Body of pancreas (tissue), 4 donors: ENCODE results near the gene ARID3A. TPM values are rescaled to one million over a fixed set of nuclear protein-coding genes. Genes with fewer than 3 reads are reported as not detected.

ENCODE experiments used
- ATAC-seq: fragments of 150-250 bp; one replicate; pipeline ENCODE4 v1.9.1; 2016
- DNase-seq, 4 donors: peaks; one replicate each; pipeline ENCODE4 v3.0.0-alpha.2; 2019
- H3K27ac ChIP-seq, 4 donors: fragments of 200-600 bp; sonication (generic); 1 replicate in 3 of 4; 2 replicates in 1 of 4; pipeline versions ENCODE4 v1.5.1 to v1.6.1; 2016 to 2019; ENCODE audit warnings: mild to moderate bottlenecking in 1 of 4, mixed read lengths in 1 of 4, moderate library complexity in 1 of 4
- H3K27me3 ChIP-seq, 2 donors: fragments of 200-600 bp; sonication (generic); one replicate each; pipeline ENCODE4 v1.6.0; 2016; ENCODE audit warnings: mild to moderate bottlenecking in 1 of 2
- H3K36me3 ChIP-seq, 2 donors: fragments of 200-600 bp; sonication (generic); replicated peaks in 1 of 2; 2 replicates each; pipeline ENCODE4 v1.5.1; 2016; ENCODE audit warnings: low read depth in 2 of 2; ENCODE audit not compliant: insufficient read depth in 1 of 2
- H3K4me1 ChIP-seq: fragments of 200-600 bp; sonication (generic); one replicate; pipeline ENCODE4 v1.6.0; 2016
- H3K4me3 ChIP-seq, 2 donors: fragments of 200-600 bp; sonication (generic); 1 replicate in 1 of 2; 2 replicates in 1 of 2; pipeline ENCODE4 v1.5.1; 2016 to 2019
- H3K9me3 ChIP-seq, 3 donors: fragments of 200-600 bp; sonication (generic); 1 replicate in 2 of 3; 2 replicates in 1 of 3; pipeline ENCODE4 v1.5.1; 2016
- POLR2A ChIP-seq, 3 donors: fragments of 450-650 bp; IDR thresholded peaks; one replicate each; pipeline ENCODE4 v1.6.1; 2016; ENCODE audit warnings: antibody characterized with exemption in 3 of 3, mild to moderate bottlenecking in 2 of 3
- WGBS, 2 donors: methylation state at CpG; one replicate each; pipeline ENCODE4 v1.1.5; 2017; 5-methylcytosine and 5-hydroxymethylcytosine counted together
- intact Hi-C: fragments of 100-400 bp; cut with DNase I; formaldehyde crosslinking; loops from one replicate; pipeline ENCODE4 v1.15.1; 2023
- total RNA-seq, 2 donors: library from RNA; depleted of rRNA; stranded (reverse); fragments of >200 nt; gene quantifications; one replicate each; pipeline ENCODE4 v1.1.0, GENCODE V29; 2016
- TF ChIP-seq, protein P1 (sequence below), 7 experiments: fragments of 450-650 bp in 4 of 7; fragments of 200-600 bp in 3 of 7; sonication (generic) in 3 of 7; IDR thresholded peaks; one replicate each; pipeline ENCODE4 v1.5.1; 2016 to 2019; ENCODE audit warnings: antibody characterized with exemption in 7 of 7

Gene ARID3A
- total RNA-seq, 2 donors from 2014 or later: 3.1 to 5.9 TPM

GRCh38 chr19:917323-918151 is 8.3 kb upstream of the ARID3A start, which contains the start of gene KISS1R:
TSS of gene KISS1R (plus strand) at chr19:917333. CDS start at chr19:917503, 170 bp downstream.
- Histone ChIP-seq H3K4me1 (peaks cover 43% of the 10 kb centered on the region), H3K9me3 (no peaks in the 10 kb centered on the region), H3K4me3 (peak within 1 kb of the TSS in 1 of 2 donors; percentile 1), H3K36me3 (no peaks in the 10 kb centered on the region), H3K27me3 (peaks cover 0 to 22% of the 10 kb centered on the region in 2 donors), H3K27ac (no peak within 1 kb of the TSS)
- ATAC-seq (no peak), DNase-seq (peak in 2 of 4 donors; percentile 42 to 52)
- 0 to 2% methylated on average over 5 to 75 of the region's 87 CpGs for WGBS, 2 donors
- TF ChIP-seq POLR2A (IDR thresholded peaks at IDR 0.05): no peak
- TF ChIP-seq, protein P1, sequence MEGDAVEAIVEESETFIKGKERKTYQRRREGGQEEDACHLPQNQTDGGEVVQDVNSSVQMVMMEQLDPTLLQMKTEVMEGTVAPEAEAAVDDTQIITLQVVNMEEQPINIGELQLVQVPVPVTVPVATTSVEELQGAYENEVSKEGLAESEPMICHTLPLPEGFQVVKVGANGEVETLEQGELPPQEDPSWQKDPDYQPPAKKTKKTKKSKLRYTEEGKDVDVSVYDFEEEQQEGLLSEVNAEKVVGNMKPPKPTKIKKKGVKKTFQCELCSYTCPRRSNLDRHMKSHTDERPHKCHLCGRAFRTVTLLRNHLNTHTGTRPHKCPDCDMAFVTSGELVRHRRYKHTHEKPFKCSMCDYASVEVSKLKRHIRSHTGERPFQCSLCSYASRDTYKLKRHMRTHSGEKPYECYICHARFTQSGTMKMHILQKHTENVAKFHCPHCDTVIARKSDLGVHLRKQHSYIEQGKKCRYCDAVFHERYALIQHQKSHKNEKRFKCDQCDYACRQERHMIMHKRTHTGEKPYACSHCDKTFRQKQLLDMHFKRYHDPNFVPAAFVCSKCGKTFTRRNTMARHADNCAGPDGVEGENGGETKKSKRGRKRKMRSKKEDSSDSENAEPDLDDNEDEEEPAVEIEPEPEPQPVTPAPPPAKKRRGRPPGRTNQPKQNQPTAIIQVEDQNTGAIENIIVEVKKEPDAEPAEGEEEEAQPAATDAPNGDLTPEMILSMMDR (IDR thresholded peaks at IDR 0.05): peak; percentile 14 to 52 (median 31)
- intact Hi-C loops: loop anchor here (5.0 kb wide), 2 partner anchors 55 to 145 kb away; no protein-coding TSS in a partner anchor

DNA sequence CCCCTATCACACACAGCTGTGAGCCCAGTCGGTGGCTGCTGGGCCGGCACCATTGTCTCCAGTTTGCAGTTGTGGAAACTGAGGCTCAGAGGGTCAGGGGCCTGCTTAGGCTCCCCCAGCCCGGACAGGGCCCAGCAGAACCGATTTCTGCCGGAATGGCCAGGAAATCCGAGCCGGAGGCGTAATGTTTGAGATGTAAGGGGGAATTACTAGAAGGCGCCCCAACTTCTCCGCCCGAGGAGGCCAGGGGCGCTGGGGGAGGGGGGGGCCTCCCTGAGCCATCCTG is 7.7 kb upstream of the ARID3A start:
- ATAC-seq (no peak), DNase-seq (no peak)
- intact Hi-C loops: loop anchor here (5.0 kb wide), 2 partner anchors 56 to 146 kb away; no protein-coding TSS in a partner anchor
- 5% methylated on average over 10 of the region's 12 CpGs; no CpG with 5 or more reads in 1 of the 2 donors for WGBS, 2 donors
- H3K4me1 ChIP-seq: peaks cover 43% of the 10 kb centered on the region
- TF ChIP-seq, protein P1 (IDR thresholded peaks at IDR 0.05): no peak
- TF ChIP-seq POLR2A (IDR thresholded peaks at IDR 0.05): no peak
- no peak overlapping the region for H3K4me3 ChIP-seq
- no peaks in the 10 kb centered on the region for H3K36me3 ChIP-seq
- no peaks in the 10 kb centered on the region for H3K9me3 ChIP-seq
- H3K27ac ChIP-seq: no peak overlapping the region
- peaks cover 0 to 22% of the 10 kb centered on the region in 2 donors for H3K27me3 ChIP-seq

GRCh38 chr19:918481-919198 is 7.2 kb upstream of the ARID3A start:
- H3K4me3 ChIP-seq: no peak overlapping the region
- 3 to 7% methylated on average over 19 to 37 of the region's 58 CpGs for WGBS, 2 donors
- intact Hi-C loops: loop anchor here (5.0 kb wide), 2 partner anchors 56 to 146 kb away; no protein-coding TSS in a partner anchor
- H3K36me3 ChIP-seq: no peaks in the 10 kb centered on the region
- H3K9me3 ChIP-seq: no peaks in the 10 kb centered on the region
- H3K4me1 ChIP-seq: peaks cover 41% of the 10 kb centered on the region
- no peak for ATAC-seq
- DNase-seq: no peak
- peaks cover 0 to 22% of the 10 kb centered on the region in 2 donors for H3K27me3 ChIP-seq
- H3K27ac ChIP-seq: no peak overlapping the region
- no peak for TF ChIP-seq POLR2A (IDR thresholded peaks at IDR 0.05)
- TF ChIP-seq, protein P1 (IDR thresholded peaks at IDR 0.05): no peak

- DNase-seq: no peak
- peaks cover 42% of the 10 kb centered on the region for H3K4me1 ChIP-seq
- peaks cover 0 to 22% of the 10 kb centered on the region in 2 donors for H3K27me3 ChIP-seq
Observed at GRCh38 chr19:919199-920050, 6.4 kb upstream of the ARID3A start.

More at GRCh38 chr19:919199-920050, 6.4 kb upstream of the ARID3A start:
- WGBS, 2 donors: 4 to 13% methylated on average over 4 to 43 of the region's 68 CpGs
- intact Hi-C loops: loop anchor here (5.0 kb wide), 2 partner anchors 57 to 147 kb away; no protein-coding TSS in a partner anchor
- H3K36me3 ChIP-seq: no peaks in the 10 kb centered on the region
- no peaks in the 10 kb centered on the region for H3K9me3 ChIP-seq
- H3K27ac ChIP-seq: no peak overlapping the region
- no peak for ATAC-seq
- no peak overlapping the region for H3K4me3 ChIP-seq
- TF ChIP-seq, protein P1 (IDR thresholded peaks at IDR 0.05): no peak
- TF ChIP-seq POLR2A (IDR thresholded peaks at IDR 0.05): no peak
